ENCODE results near the gene GAL. TPM values are rescaled to one million over a fixed set of nuclear protein-coding genes. Genes with fewer than 3 reads are reported as not detected.

Gene GAL
- total RNA-seq, 1 donor from 2014 or later: 0.34 TPM

- intact Hi-C loops (cut with micrococcal nuclease): no loop called here
Observed at GRCh38 chr11:68707527-68707926, 23.2 kb downstream of the GAL start.

- intact Hi-C loops (cut with micrococcal nuclease): no loop called here
Observed at GRCh38 chr11:68709062-68709461, 24.7 kb downstream of the GAL start.

- intact Hi-C loops (cut with micrococcal nuclease): no loop called here
Observed at GRCh38 chr11:68710409-68710808, 26.1 kb downstream of the GAL start.

- intact Hi-C loops (cut with micrococcal nuclease): no loop called here
Observed at GRCh38 chr11:68711114-68711513, 26.8 kb downstream of the GAL start.

GRCh38 chr11:68714060-68714856 is 29.9 kb downstream of the GAL start:
- intact Hi-C loops (cut with micrococcal nuclease): no loop called here

- intact Hi-C loops (cut with micrococcal nuclease): no loop called here
Observed at GRCh38 chr11:68715456-68716122, 31.2 kb downstream of the GAL start.

- intact Hi-C loops (cut with micrococcal nuclease): no loop called here
Observed at GRCh38 chr11:68721075-68721474, 36.7 kb downstream of the GAL start.

- intact Hi-C loops (cut with micrococcal nuclease): no loop called here
Observed at GRCh38 chr11:68722143-68722542, 37.8 kb downstream of the GAL start.

- intact Hi-C loops (cut with micrococcal nuclease): no loop called here
Observed at GRCh38 chr11:68724293-68724692, 39.9 kb downstream of the GAL start.

GRCh38 chr11:68727783-68728182 is 43.4 kb downstream of the GAL start:
- intact Hi-C loops (cut with micrococcal nuclease): no loop called here

- intact Hi-C loops (cut with micrococcal nuclease): no loop called here
Observed at GRCh38 chr11:68734111-68734510, 49.8 kb downstream of the GAL start.

GRCh38 chr11:68735125-68735524 is 50.8 kb downstream of the GAL start:
- intact Hi-C loops (cut with micrococcal nuclease): no loop called here

GRCh38 chr11:68735646-68736045 is 51.3 kb downstream of the GAL start:
- intact Hi-C loops (cut with micrococcal nuclease): no loop called here

Other genes starting within 250 kb of the GAL start
- 130 and 139 TPM in 2 replicates for gene PPP6R3, start 223.8 kb upstream of the GAL start, total RNA-seq
- gene TESMIN, start 67.0 kb downstream of the GAL start, total RNA-seq: 2.5 and 4.6 TPM in 2 replicates
- 28.3 and 31.7 TPM in 2 replicates for gene CPT1A, start 157.4 kb downstream of the GAL start, total RNA-seq
- gene MRPL21, start 219.3 kb downstream of the GAL start, total RNA-seq: 66.2 and 68.5 TPM in 2 replicates
- gene IGHMBP2, start 219.3 kb downstream of the GAL start, total RNA-seq: 28.7 and 32.0 TPM in 2 replicates

Measured in T-helper 1 cell treated with Interleukin-12 subunit alpha and Interleukin-12 subunit beta and Interleukin-4 antibody, amounts not matched to agents 30 ng/mL and 1 ng/mL, for 36 hours (primary cell).